ENCODE results near the gene SC5D.

SC5D gene

GRCh38 chr11:121356357-121356756, 63.8 kb downstream of the SC5D start:
- DNase-seq (ENCODE audit: low read depth in 2 of 2), result no peak

All from stimulated activated CD4-positive, alpha-beta T cell treated with anti-CD3 and anti-CD28 coated beads, Interleukin-15, amount 100 ng/mL, for 48 hours (primary cell).